GM12891 (cell line): ENCODE measurements around the gene DLGAP1.

Source experiments
- POLR2A ChIP-seq: IDR thresholded peaks from 2 replicates; pipeline ENCODE4 v1.6.1; 2011; ENCODE audit warnings: low read depth, low read length, control low read depth
- POLR2AphosphoS5 ChIP-seq: IDR thresholded peaks from 2 replicates; pipeline ENCODE4 v1.6.1; 2011; ENCODE audit warnings: low read depth, low read length, control low read depth

DNA sequence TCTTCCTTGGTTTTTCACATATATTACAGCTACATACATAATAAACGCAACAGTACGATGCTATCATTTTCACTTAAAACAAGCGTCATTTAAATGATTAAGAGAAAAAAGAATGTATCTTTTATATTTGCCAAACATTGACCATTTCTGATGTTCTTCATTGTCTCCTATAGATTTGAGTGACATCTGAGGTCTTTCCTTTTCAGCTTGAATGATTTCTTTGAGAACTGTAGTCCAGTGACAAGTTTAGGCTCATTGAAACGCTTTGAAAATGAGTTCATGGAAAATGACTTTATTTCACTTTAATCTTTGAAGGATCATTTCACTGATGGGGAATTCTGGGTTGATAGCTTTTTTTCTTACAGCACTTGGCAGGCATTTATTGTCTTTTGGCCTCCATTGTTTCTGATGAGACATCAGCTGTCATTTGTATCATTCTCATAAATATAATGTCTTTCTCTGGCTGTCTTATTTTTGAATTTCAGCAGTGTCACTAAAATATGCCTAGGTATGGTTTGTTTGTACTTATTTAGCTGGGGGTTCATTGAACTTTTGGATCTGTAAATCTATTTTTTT, 994.2 kb downstream of the DLGAP1 start:
- TF ChIP-seq POLR2A (no peak), POLR2AphosphoS5 (no peak)
